Stomach (tissue), 4 donors: ENCODE measurements around the gene TCFL5.

Experiments
- CTCF ChIP-seq, 7 experiments: fragments of 450-650 bp in 4 of 7; fragments of 200-600 bp in 3 of 7; sonication (generic) in 3 of 7; IDR thresholded peaks; one replicate each; pipeline ENCODE4 v1.5.1; 2016 to 2019; ENCODE audit warnings: antibody characterized with exemption in 7 of 7, control low read depth in 2 of 7, mild to moderate bottlenecking in 1 of 7
- POLR2AphosphoS5 ChIP-seq, 3 donors: sonication (generic); formaldehyde crosslinking; IDR thresholded peaks; one replicate each; pipeline ENCODE4 v1.6.1; 2016; ENCODE audit warnings: antibody characterized with exemption in 3 of 3

GRCh38 chr20:62830821-62831220 lies 30.8 kb downstream of the TCFL5 start:
- TF ChIP-seq POLR2AphosphoS5 (IDR thresholded peaks at IDR 0.05) (no peak), CTCF (IDR thresholded peaks at IDR 0.05) (no peak)
